ENCODE data around the gene KBTBD3. TPM values are rescaled to one million over a fixed set of nuclear protein-coding genes. Genes with fewer than 3 reads are reported as not detected.

Gene KBTBD3
- total RNA-seq, 2 experiments from 2014 or later: 4.8 to 6.4 TPM

Other genes with a start within 250 kb of the KBTBD3 start
- 10 to 100 TPM; 13.4 to 13.8 TPM for gene MSANTD4, start 55.1 kb downstream of the KBTBD3 start, total RNA-seq
- 10 to 100 TPM; 58.5 to 60.4 TPM for gene AASDHPPT, start 315 bp upstream of the KBTBD3 start, total RNA-seq